Measurements from ENCODE around the gene C16orf87. TPM values are rescaled to one million over a fixed set of nuclear protein-coding genes. Genes with fewer than 3 reads are reported as not detected.
"Not testable (repeated sequence)": the region's sequence is repeated elsewhere in the genome, so short reads cannot be mapped to it uniquely, and the experiment has no call there.

The C16orf87 gene
- polyA plus RNA-seq, 1 donor = 24.4 TPM

GRCh38 chr16:46797501-46797900 is 33.5 kb downstream of the C16orf87 start:
- no peak for DNase-seq

GRCh38 chr16:46796764-46797269 is 34.2 kb downstream of the C16orf87 start:
- no peak for DNase-seq

- no peak for DNase-seq
Observed at GRCh38 chr16:46793841-46794240, 37.1 kb downstream of the C16orf87 start.

GRCh38 chr16:46790599-46791270 is 40.2 kb downstream of the C16orf87 start:
- no peak for DNase-seq

GRCh38 chr16:46789499-46790414 is 41.2 kb downstream of the C16orf87 start:
- DNase-seq = peak; percentile 32

GRCh38 chr16:46788891-46789474 is 42.0 kb downstream of the C16orf87 start:
- DNase-seq = no peak

GRCh38 chr16:46787909-46788308 is 43.1 kb downstream of the C16orf87 start:
- DNase-seq = no peak

GRCh38 chr16:46785076-46785845 is 45.7 kb downstream of the C16orf87 start:
- no peak for DNase-seq

- DNase-seq = not testable (repeated sequence)
Observed at GRCh38 chr16:46784569-46784968, 46.4 kb downstream of the C16orf87 start.

GRCh38 chr16:46783800-46784199 is 47.2 kb downstream of the C16orf87 start:
- no peak for DNase-seq

- DNase-seq = no peak
Observed at GRCh38 chr16:46782320-46782719, 48.7 kb downstream of the C16orf87 start.

GRCh38 chr16:46777804-46778203 is 53.2 kb downstream of the C16orf87 start:
- no peak for DNase-seq

- DNase-seq = no peak
Observed at GRCh38 chr16:46775214-46775613, 55.8 kb downstream of the C16orf87 start.

GRCh38 chr16:46774743-46775177 is 56.2 kb downstream of the C16orf87 start:
- no peak for DNase-seq

- no peak for DNase-seq
Observed at GRCh38 chr16:46772463-46772862, 58.5 kb downstream of the C16orf87 start.

GRCh38 chr16:46768809-46769208 is 62.2 kb downstream of the C16orf87 start:
- DNase-seq = no peak

GRCh38 chr16:46765050-46765449 is 65.9 kb downstream of the C16orf87 start:
- DNase-seq = no peak

- DNase-seq = no peak
Observed at GRCh38 chr16:46763147-46763546, 67.8 kb downstream of the C16orf87 start.

- DNase-seq = no peak
Observed at GRCh38 chr16:46762583-46762982, 68.4 kb downstream of the C16orf87 start.

- DNase-seq = no peak
Observed at GRCh38 chr16:46759309-46759708, 71.7 kb downstream of the C16orf87 start.

- DNase-seq = no peak
Observed at GRCh38 chr16:46757339-46758050, 73.5 kb downstream of the C16orf87 start.

GRCh38 chr16:46756772-46757171 is 74.2 kb downstream of the C16orf87 start:
- no peak for DNase-seq

All from hindlimb muscle (tissue), 1 donor.